Loucy (cell line): ENCODE results near the gene TRABD2B.

Source experiments
- CTCF ChIP-seq: fragments of 200-600 bp; sonication (generic); conservative IDR thresholded peaks from 2 replicates; pipeline ENCODE4 v1.5.1; 2014; ENCODE audit warnings: mild to moderate bottlenecking, antibody characterized with exemption, low read length
- EZH2phosphoT487 ChIP-seq: fragments of 200-600 bp; IDR thresholded peaks from 2 replicates; pipeline ENCODE4 v1.6.1; 2018; ENCODE audit warnings: antibody characterized with exemption, mild to moderate bottlenecking, moderate library complexity, borderline replicate concordance

DNA sequence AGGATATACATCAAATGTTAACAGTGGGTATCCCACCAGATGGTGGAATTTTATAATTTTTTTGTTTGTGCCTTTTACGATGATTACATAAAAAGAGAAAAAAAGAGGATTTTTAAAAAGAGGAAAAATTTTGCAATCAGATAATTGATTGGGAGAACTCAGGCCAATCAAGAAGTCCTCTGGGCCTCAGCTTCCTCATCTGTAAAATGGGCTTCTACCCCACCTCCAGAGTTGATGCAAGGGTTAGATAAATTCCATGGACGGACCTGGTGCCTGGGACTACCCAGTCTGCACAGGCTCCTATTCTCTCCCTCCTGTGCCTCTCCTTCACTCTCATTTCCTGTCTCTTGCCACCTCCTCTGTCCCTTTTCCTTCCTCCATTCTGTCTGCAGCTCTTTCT is 88.9 kb downstream of the TRABD2B start:
- TF ChIP-seq CTCF (no peak), EZH2phosphoT487 (no peak)
